ENCODE data around the gene FH. TPM values are rescaled to one million over a fixed set of nuclear protein-coding genes. Genes with fewer than 3 reads are reported as not detected.

FH gene
- total and polyA plus RNA-seq, 10 of the 15 experiments (the other 5 are each of a cell fraction or from before 2014, with no cell fraction given): 44.7 to 124 (median 76.2) TPM

DNA sequence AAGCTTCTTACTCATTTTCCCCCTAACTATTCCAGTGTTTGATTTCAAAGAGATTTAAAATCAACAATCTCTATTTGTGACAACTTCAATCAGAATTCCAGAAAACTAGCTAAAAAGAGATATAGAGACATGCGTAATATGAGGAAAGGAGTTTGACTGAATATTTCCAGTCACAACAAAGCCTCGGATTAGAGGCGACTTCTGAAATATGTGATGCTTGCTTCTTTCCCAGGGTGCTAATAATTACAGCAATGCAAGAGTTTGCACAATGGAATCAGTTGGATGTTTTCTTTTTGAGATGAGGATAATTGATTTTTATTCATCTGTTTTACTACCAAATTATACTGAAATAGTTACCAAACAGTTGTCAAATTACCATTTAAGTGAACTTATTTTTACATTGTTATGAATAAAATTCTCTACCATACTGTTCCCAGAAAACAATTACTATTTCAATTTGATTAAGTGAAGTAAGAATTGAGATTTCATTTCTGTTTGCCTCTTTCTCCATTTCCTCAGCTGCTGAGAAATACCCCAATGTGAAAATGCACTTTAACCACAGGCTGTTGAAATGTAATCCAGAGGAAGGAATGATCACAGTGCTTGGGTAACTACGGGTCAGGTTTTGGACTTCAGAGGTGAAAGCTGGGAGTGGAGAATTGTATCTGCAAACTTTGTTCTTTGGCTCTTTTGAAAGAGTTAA lies 40.7 kb upstream of the FH start:
- Histone ChIP-seq H3K4me1 (ENCODE audit: control insufficient read depth, insufficient read depth, low read length) (no peaks in the 10 kb centered on the region), H3K9me3 (replicated peaks; ENCODE audit: control insufficient read depth, insufficient read depth, low read length) (no peaks in the 10 kb centered on the region), H3K79me2 (ENCODE audit: control insufficient read depth, insufficient read depth, low read length) (no peaks in the 10 kb centered on the region), H3K9ac (ENCODE audit: control insufficient read depth, insufficient read depth, low read length) (no peak overlapping the region), H3K36me3 (ENCODE audit: control insufficient read depth in 2 of 2, insufficient read depth in 2 of 2, low read length in 1 of 2) (no peaks in the 10 kb centered on the region), H3K4me2 (ENCODE audit: control insufficient read depth, insufficient read depth) (no peak overlapping the region), H3K4me3 (no peak overlapping the region), H4K20me1 (ENCODE audit: control insufficient read depth, insufficient read depth) (no peaks in the 10 kb centered on the region), H3K27me3 (replicated peaks in 1 of 2; ENCODE audit: control insufficient read depth in 2 of 2, insufficient read depth in 2 of 2, low read length in 1 of 2) (no peaks in the 10 kb centered on the region), H3K27ac (ENCODE audit: control insufficient read depth, insufficient read depth) (no peak overlapping the region), H2AFZ (ENCODE audit: control insufficient read depth, low read depth, low read length) (no peak overlapping the region)
- BruUV-seq (replicated peaks): no TSS peak
- RAD21 ChIA-PET (ENCODE audit: unreplicated experiment): no interaction called here
- POLR2A ChIA-PET: no interaction called here
- SMC1A ChIA-PET (ENCODE audit: uncharacterized antibody, unreplicated experiment): no interaction called here
- CTCF ChIA-PET: no interaction called here
- DNase-seq (ENCODE audit: low read depth, low spot score) (no peak), ATAC-seq (no peak), FAIRE-seq (no peak)
- in situ Hi-C loops (cut with MboI): no loop called here
- no peak for TF ChIP-seq POLR2AphosphoS5 (IDR thresholded peaks at IDR 0.05; ENCODE audit: low read length)
- TF ChIP-seq CREB1 (IDR thresholded peaks at IDR 0.05; ENCODE audit: low read depth): no peak
- TF ChIP-seq, protein P1, sequence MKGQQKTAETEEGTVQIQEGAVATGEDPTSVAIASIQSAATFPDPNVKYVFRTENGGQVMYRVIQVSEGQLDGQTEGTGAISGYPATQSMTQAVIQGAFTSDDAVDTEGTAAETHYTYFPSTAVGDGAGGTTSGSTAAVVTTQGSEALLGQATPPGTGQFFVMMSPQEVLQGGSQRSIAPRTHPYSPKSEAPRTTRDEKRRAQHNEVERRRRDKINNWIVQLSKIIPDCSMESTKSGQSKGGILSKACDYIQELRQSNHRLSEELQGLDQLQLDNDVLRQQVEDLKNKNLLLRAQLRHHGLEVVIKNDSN (IDR thresholded peaks at IDR 0.05; ENCODE audit: borderline replicate concordance, extremely low read length, insufficient read depth, low read depth, low read length): no peak
- TF ChIP-seq MYC (IDR thresholded peaks at IDR 0.05; ENCODE audit: insufficient read depth, insufficient read length, insufficient replicate concordance, low read length, severe bottlenecking): no peak
- no peak for TF ChIP-seq CREM (IDR thresholded peaks at IDR 0.05; ENCODE audit: low read depth)
- no peak for TF ChIP-seq NBN (IDR thresholded peaks at IDR 0.05)
- no peak for TF ChIP-seq ZNF622 (IDR thresholded peaks at IDR 0.05)
- no peak for TF ChIP-seq DPF2 (IDR thresholded peaks at IDR 0.05)
- TF ChIP-seq, protein P2, sequence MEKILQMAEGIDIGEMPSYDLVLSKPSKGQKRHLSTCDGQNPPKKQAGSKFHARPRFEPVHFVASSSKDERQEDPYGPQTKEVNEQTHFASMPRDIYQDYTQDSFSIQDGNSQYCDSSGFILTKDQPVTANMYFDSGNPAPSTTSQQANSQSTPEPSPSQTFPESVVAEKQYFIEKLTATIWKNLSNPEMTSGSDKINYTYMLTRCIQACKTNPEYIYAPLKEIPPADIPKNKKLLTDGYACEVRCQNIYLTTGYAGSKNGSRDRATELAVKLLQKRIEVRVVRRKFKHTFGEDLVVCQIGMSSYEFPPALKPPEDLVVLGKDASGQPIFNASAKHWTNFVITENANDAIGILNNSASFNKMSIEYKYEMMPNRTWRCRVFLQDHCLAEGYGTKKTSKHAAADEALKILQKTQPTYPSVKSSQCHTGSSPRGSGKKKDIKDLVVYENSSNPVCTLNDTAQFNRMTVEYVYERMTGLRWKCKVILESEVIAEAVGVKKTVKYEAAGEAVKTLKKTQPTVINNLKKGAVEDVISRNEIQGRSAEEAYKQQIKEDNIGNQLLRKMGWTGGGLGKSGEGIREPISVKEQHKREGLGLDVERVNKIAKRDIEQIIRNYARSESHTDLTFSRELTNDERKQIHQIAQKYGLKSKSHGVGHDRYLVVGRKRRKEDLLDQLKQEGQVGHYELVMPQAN (conservative IDR thresholded peaks at IDR 0.05): no peak
- TF ChIP-seq CBX3 (IDR thresholded peaks at IDR 0.05; ENCODE audit: borderline replicate concordance, low read depth): no peak
- no peak for TF ChIP-seq EED (IDR thresholded peaks at IDR 0.05; ENCODE audit: low read depth)
- no peak for TF ChIP-seq ZNF207 (IDR thresholded peaks at IDR 0.05; ENCODE audit: borderline replicate concordance)
- TF ChIP-seq YBX1 (IDR thresholded peaks at IDR 0.05): no peak
- intact Hi-C loops (cut with micrococcal nuclease; ENCODE audit: unreplicated experiment): no loop called here
- 100% methylated on average over 4 of the region's 4 CpGs for WGBS (ENCODE audit: insufficient coverage, insufficient replicate concordance, low lambda C conversion rate, missing lambda C conversion rate)
